Measurements from ENCODE around the gene PPIL4.

PPIL4 gene

GRCh38 chr6:149545754-149546471 lies at the start of gene PPIL4:
TSS of gene PPIL4 (minus strand) at chr6:149546043. CDS start at chr6:149546005, 38 bp downstream.
- peak; percentile 98 for DNase-seq

GRCh38 chr6:149593408-149593807 lies 47.6 kb upstream of the PPIL4 start:
- no peak for DNase-seq

GRCh38 chr6:149592983-149593382 lies 47.1 kb upstream of the PPIL4 start:
- no peak for DNase-seq

GRCh38 chr6:149586149-149586548 lies 40.3 kb upstream of the PPIL4 start:
- DNase-seq = no peak

- DNase-seq = no peak
Measured at GRCh38 chr6:149581349-149581748, 35.5 kb upstream of the PPIL4 start.

- no peak for DNase-seq
Measured at GRCh38 chr6:149580880-149581279, 35.0 kb upstream of the PPIL4 start.

GRCh38 chr6:149567945-149568585 lies 22.2 kb upstream of the PPIL4 start:
- DNase-seq = no peak

- DNase-seq = no peak
Measured at GRCh38 chr6:149567194-149567586, 21.3 kb upstream of the PPIL4 start.

GRCh38 chr6:149566410-149567193 lies 20.8 kb upstream of the PPIL4 start:
- DNase-seq = peak; percentile 76

GRCh38 chr6:149565527-149566409 lies 19.9 kb upstream of the PPIL4 start, which contains the start of gene GINM1:
TSS of gene GINM1 (plus strand) at chr6:149566375. CDS start at chr6:149566415, 40 bp downstream.
- DNase-seq = peak; percentile 98

GRCh38 chr6:149563928-149564325 lies 18.1 kb upstream of the PPIL4 start:
- DNase-seq = no peak

- no peak for DNase-seq
Measured at GRCh38 chr6:149563203-149563927, 17.5 kb upstream of the PPIL4 start.

- peak; percentile 59 for DNase-seq
Measured at GRCh38 chr6:149560736-149561135, 14.9 kb upstream of the PPIL4 start.

GRCh38 chr6:149559389-149559788 lies 13.5 kb upstream of the PPIL4 start:
- no peak for DNase-seq

- no peak for DNase-seq
Measured at GRCh38 chr6:149558029-149558428, 12.2 kb upstream of the PPIL4 start.

GRCh38 chr6:149551920-149552319 lies 6.1 kb upstream of the PPIL4 start:
- DNase-seq = no peak

GRCh38 chr6:149545258-149545753 lies 537 bp downstream of the PPIL4 start:
- peak; percentile 72 for DNase-seq

GRCh38 chr6:149544646-149545257 lies 1.1 kb downstream of the PPIL4 start:
- DNase-seq = no peak

- no peak for DNase-seq
Measured at GRCh38 chr6:149541139-149541538, 4.7 kb downstream of the PPIL4 start.

GRCh38 chr6:149534742-149535141 lies 11.1 kb downstream of the PPIL4 start:
- DNase-seq = no peak

GRCh38 chr6:149529650-149530049 lies 16.2 kb downstream of the PPIL4 start:
- DNase-seq = no peak
